D721Med (cell line): ENCODE data around the gene MAG.

Source experiments
- DNase-seq: peaks from one replicate; pipeline ENCODE4 v3.0.0; 2011; ENCODE audit warnings: low spot score; ENCODE audit not compliant: insufficient read length
- FAIRE-seq: peaks from 2 replicates; lab custom pipeline; 2011; peaks lifted over from hg19 to GRCh38; lab: Jason Lieb, UNC
- CTCF ChIP-seq: IDR thresholded peaks from 2 replicates; pipeline ENCODE4 v1.5.1; 2012; ENCODE audit warnings: mild to moderate bottlenecking, control low read depth; ENCODE audit not compliant: insufficient read depth; ENCODE audit errors: missing control alignments

The MAG gene

GRCh38 chr19:35360880-35361420, 69.0 kb downstream of the MAG start:
- no peak for DNase-seq
- no peak for TF ChIP-seq CTCF
- FAIRE-seq = no peak

- FAIRE-seq (no peak), DNase-seq (no peak)
These were observed 70.5 kb downstream of the MAG start for GRCh38 chr19:35362261-35363000.

GRCh38 chr19:35363001-35363590, 71.1 kb downstream of the MAG start:
- DNase-seq = no peak
- FAIRE-seq = no peak

More at GRCh38 chr19:35362261-35363000, 70.5 kb downstream of the MAG start:
- no peak for TF ChIP-seq CTCF

More at GRCh38 chr19:35363001-35363590, 71.1 kb downstream of the MAG start:
- no peak for TF ChIP-seq CTCF
